OCI-LY1 (cell line): ENCODE results near the gene CACNA1B.

ENCODE experiments used
- H2AFZ ChIP-seq: fragments of 200-600 bp; sonication (generic), shearing (Covaris generic); 2 replicates; pipeline ENCODE4 v1.6.0; 2014; ENCODE audit warnings: antibody characterized with exemption, mild to moderate bottlenecking, low read length
- H3F3A ChIP-seq: fragments of 200-600 bp; sonication (generic), shearing (Covaris generic); 2 replicates; pipeline ENCODE4 v1.6.0; 2014; ENCODE audit warnings: mild to moderate bottlenecking, antibody characterized with exemption, low read length, moderate library complexity; ENCODE audit not compliant: insufficient read depth
- H3K27ac ChIP-seq: fragments of 200-600 bp; sonication (generic); 2 replicates; pipeline ENCODE4 v1.5.1; 2014; ENCODE audit warnings: low read length, mixed run types, mild to moderate bottlenecking, low read depth; ENCODE audit not compliant: poor library complexity, severe bottlenecking
- H3K27me3 ChIP-seq: fragments of 200-600 bp; sonication (generic); 2 replicates; pipeline ENCODE4 v1.6.0; 2014; ENCODE audit warnings: antibody characterized with exemption, mild to moderate bottlenecking, low read length, moderate library complexity; ENCODE audit not compliant: insufficient read depth
- H3K36me3 ChIP-seq: fragments of 200-600 bp; sonication (generic); 2 replicates; pipeline ENCODE4 v1.6.1; 2014; ENCODE audit warnings: mild to moderate bottlenecking, antibody characterized with exemption, low read length, moderate library complexity, mixed read lengths; ENCODE audit not compliant: insufficient read depth
- H3K4me1 ChIP-seq: fragments of 200-600 bp; sonication (generic); 2 replicates; pipeline ENCODE4 v1.5.1; 2014; ENCODE audit warnings: mild to moderate bottlenecking, low read length, moderate library complexity; ENCODE audit not compliant: insufficient read depth, severe bottlenecking
- H3K4me2 ChIP-seq: fragments of 200-600 bp; sonication (generic), shearing (Covaris generic); 2 replicates; pipeline ENCODE4 v1.6.1; 2014; ENCODE audit warnings: low read length
- H3K4me3 ChIP-seq: fragments of 200-600 bp; sonication (generic); 2 replicates; pipeline ENCODE4 v1.5.1; 2014; ENCODE audit warnings: low read length, low read depth, mild to moderate bottlenecking, mixed read lengths; ENCODE audit not compliant: poor library complexity, severe bottlenecking
- H3K79me2 ChIP-seq: fragments of 200-600 bp; shearing (Covaris generic); 2 replicates; pipeline ENCODE4 v1.6.1; 2016; ENCODE audit warnings: mixed run types, low read length, mixed read lengths; ENCODE audit not compliant: insufficient read depth
- H3K9ac ChIP-seq: fragments of 200-600 bp; sonication (generic), shearing (Covaris generic); 2 replicates; pipeline ENCODE4 v1.6.1; 2014; ENCODE audit warnings: mild to moderate bottlenecking, low read length, mixed read lengths
- H3K9me2 ChIP-seq: fragments of 200-600 bp; sonication (generic), shearing (Covaris generic); 2 replicates; pipeline ENCODE4 v1.6.1; 2014; ENCODE audit warnings: low read depth, mild to moderate bottlenecking, low read length, mixed read lengths
- H3K9me3 ChIP-seq: fragments of 200-600 bp; shearing (Covaris generic); 2 replicates; pipeline ENCODE4 v1.6.1; 2014; ENCODE audit warnings: low read length, mixed read lengths
- H4K20me1 ChIP-seq: fragments of 200-600 bp; sonication (generic), shearing (Covaris generic); 2 replicates; pipeline ENCODE4 v1.6.0; 2016; ENCODE audit warnings: mild to moderate bottlenecking, low read length; ENCODE audit not compliant: insufficient read depth
- EZH2 ChIP-seq: fragments of 200-600 bp; sonication (generic), shearing (Covaris generic); IDR thresholded peaks from 2 replicates; pipeline ENCODE4 v1.8.0; 2017; ENCODE audit warnings: borderline replicate concordance, mixed run types, mild to moderate bottlenecking, antibody characterized with exemption, low read length, moderate library complexity, mixed read lengths
- TF ChIP-seq, protein P1 (sequence below): fragments of 200-600 bp; sonication (generic), shearing (Covaris generic); IDR thresholded peaks from 2 replicates; pipeline ENCODE4 v1.5.1; 2017; ENCODE audit warnings: mild to moderate bottlenecking, antibody characterized with exemption, low read length, moderate library complexity, mixed read lengths

The CACNA1B gene

GRCh38 chr9:138020120-138020794 lies 142.7 kb downstream of the CACNA1B start:
- Histone ChIP-seq H3F3A (no peaks in the 10 kb centered on the region), H3K9me3 (no peaks in the 10 kb centered on the region), H3K4me3 (no peak overlapping the region), H3K4me2 (no peak overlapping the region), H3K79me2 (no peaks in the 10 kb centered on the region), H3K4me1 (no peaks in the 10 kb centered on the region), H3K36me3 (no peaks in the 10 kb centered on the region), H2AFZ (no peak overlapping the region), H4K20me1 (no peaks in the 10 kb centered on the region), H3K9me2 (no peaks in the 10 kb centered on the region), H3K27me3 (no peaks in the 10 kb centered on the region), H3K27ac (no peak overlapping the region), H3K9ac (no peak overlapping the region)
- TF ChIP-seq, protein P1, sequence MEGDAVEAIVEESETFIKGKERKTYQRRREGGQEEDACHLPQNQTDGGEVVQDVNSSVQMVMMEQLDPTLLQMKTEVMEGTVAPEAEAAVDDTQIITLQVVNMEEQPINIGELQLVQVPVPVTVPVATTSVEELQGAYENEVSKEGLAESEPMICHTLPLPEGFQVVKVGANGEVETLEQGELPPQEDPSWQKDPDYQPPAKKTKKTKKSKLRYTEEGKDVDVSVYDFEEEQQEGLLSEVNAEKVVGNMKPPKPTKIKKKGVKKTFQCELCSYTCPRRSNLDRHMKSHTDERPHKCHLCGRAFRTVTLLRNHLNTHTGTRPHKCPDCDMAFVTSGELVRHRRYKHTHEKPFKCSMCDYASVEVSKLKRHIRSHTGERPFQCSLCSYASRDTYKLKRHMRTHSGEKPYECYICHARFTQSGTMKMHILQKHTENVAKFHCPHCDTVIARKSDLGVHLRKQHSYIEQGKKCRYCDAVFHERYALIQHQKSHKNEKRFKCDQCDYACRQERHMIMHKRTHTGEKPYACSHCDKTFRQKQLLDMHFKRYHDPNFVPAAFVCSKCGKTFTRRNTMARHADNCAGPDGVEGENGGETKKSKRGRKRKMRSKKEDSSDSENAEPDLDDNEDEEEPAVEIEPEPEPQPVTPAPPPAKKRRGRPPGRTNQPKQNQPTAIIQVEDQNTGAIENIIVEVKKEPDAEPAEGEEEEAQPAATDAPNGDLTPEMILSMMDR = no peak
- no peak for TF ChIP-seq EZH2

- Histone ChIP-seq H3K9me3 (no peaks in the 10 kb centered on the region), H4K20me1 (no peaks in the 10 kb centered on the region), H3K4me3 (no peak overlapping the region), H3K36me3 (no peaks in the 10 kb centered on the region), H3K4me1 (no peaks in the 10 kb centered on the region), H3K9me2 (no peaks in the 10 kb centered on the region), H3K27me3 (no peaks in the 10 kb centered on the region), H2AFZ (no peak overlapping the region), H3K27ac (no peak overlapping the region), H3K79me2 (no peaks in the 10 kb centered on the region), H3K9ac (no peak overlapping the region), H3F3A (no peaks in the 10 kb centered on the region), H3K4me2 (no peak overlapping the region)
- no peak for TF ChIP-seq EZH2
- TF ChIP-seq, protein P1 = no peak
Observed at GRCh38 chr9:138020795-138021182, 143.2 kb downstream of the CACNA1B start.

DNA sequence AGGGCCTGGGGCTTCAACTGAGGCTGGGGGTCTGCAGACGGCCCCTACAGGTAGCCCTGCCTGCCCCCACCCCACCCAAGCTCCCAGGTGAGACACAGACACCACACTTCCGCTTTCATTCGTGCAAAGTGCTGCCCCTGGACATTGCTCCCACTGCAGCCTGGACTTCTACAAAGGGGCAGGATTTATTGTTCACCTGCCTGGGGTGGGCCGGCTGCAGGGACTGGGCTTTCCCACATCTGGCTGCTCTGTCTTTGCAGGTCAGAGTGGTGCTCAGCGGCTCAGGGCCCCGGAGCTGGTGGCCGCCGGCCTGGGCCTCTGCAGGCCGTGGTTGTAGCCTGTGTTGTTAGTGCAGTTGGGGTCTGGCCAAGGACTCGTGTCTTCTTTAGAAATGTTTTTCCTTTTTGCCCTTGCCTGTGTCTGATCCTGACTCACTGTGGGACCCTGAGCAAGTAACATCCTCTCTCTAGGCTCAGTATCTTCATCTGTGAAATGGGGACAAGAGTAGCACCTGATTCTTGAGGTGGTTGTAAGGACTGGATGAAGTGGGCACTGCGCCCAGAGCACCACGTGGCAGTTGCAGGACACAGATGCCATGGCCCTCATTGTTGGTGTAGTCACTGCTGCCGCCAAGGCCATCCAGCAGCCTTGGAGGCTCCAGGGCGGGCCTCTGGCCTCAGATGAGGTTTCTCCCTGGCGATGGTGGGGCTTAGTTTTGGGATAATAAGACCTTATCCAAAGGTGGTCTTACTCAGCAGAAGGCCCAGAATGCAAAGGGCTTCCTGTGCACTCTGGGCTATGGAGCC lies 143.9 kb downstream of the CACNA1B start:
- no peaks in the 10 kb centered on the region for H3K36me3 ChIP-seq
- H3K4me1 ChIP-seq = no peaks in the 10 kb centered on the region
- TF ChIP-seq, protein P1 = no peak
- TF ChIP-seq EZH2 = no peak
- H3K27me3 ChIP-seq = no peaks in the 10 kb centered on the region
- H3K4me3 ChIP-seq = no peak overlapping the region
- H3K79me2 ChIP-seq = no peaks in the 10 kb centered on the region
- H4K20me1 ChIP-seq = no peaks in the 10 kb centered on the region
- H2AFZ ChIP-seq = no peak overlapping the region
- H3K4me2 ChIP-seq = no peak overlapping the region
- H3K9me2 ChIP-seq = no peaks in the 10 kb centered on the region
- no peaks in the 10 kb centered on the region for H3K9me3 ChIP-seq
- H3K9ac ChIP-seq = no peak overlapping the region
- H3F3A ChIP-seq = no peaks in the 10 kb centered on the region
- H3K27ac ChIP-seq = no peak overlapping the region
